Upper lobe of right lung (tissue), 1 donor: ENCODE measurements around the gene IGSF21. TPM values are rescaled to one million over a fixed set of nuclear protein-coding genes. Genes with fewer than 3 reads are reported as not detected.

ENCODE experiments used
- ATAC-seq: fragments of 200-7000 bp; cut with Tn5 transposase; one replicate; pipeline ENCODE4 v1.9.1; 2020; ENCODE audit warnings: mild to moderate bottlenecking, moderate library complexity
- DNase-seq: peaks from one replicate; pipeline ENCODE4 v3.0.0-alpha.2; 2020
- H3K27ac ChIP-seq: fragments of 200-600 bp; one replicate; pipeline ENCODE4 v1.8.0; 2022
- H3K27me3 ChIP-seq: fragments of 200-600 bp; one replicate; pipeline ENCODE4 v1.8.0; 2022; ENCODE audit warnings: mild to moderate bottlenecking
- H3K36me3 ChIP-seq: fragments of 200-600 bp; one replicate; pipeline ENCODE4 v1.8.0; 2022
- H3K4me1 ChIP-seq: fragments of 200-600 bp; one replicate; pipeline ENCODE4 v1.8.0; 2022
- H3K4me3 ChIP-seq: fragments of 200-600 bp; one replicate; pipeline ENCODE4 v1.8.0; 2022; ENCODE audit warnings: mild to moderate bottlenecking
- H3K9me3 ChIP-seq: fragments of 200-600 bp; one replicate; pipeline ENCODE4 v1.8.0; 2022
- intact Hi-C: fragments of 100-400 bp; cut with DNase I; formaldehyde crosslinking; loops from one replicate; pipeline ENCODE4 v1.11.0; 2022
- total RNA-seq: library from RNA; stranded (reverse); fragmentation: NEBNext Ultra II Directional; extraction: Animal tissue kit (Norgen Biotek cat#: 25700); gene quantifications from one replicate; pipeline ENCODE4 v1.2.1, GENCODE V29; 2021
- TF ChIP-seq, protein P1 (sequence below): fragments of 200-600 bp; IDR thresholded peaks from one replicate; pipeline ENCODE4 v1.8.0; 2022; ENCODE audit warnings: antibody characterized with exemption
- donor health status: DM: no; HTN: yes; CAD: no; lungs with severe emphysema.

The IGSF21 gene
- total RNA-seq, 1 donor from 2014 or later: 3.2 TPM

DNA sequence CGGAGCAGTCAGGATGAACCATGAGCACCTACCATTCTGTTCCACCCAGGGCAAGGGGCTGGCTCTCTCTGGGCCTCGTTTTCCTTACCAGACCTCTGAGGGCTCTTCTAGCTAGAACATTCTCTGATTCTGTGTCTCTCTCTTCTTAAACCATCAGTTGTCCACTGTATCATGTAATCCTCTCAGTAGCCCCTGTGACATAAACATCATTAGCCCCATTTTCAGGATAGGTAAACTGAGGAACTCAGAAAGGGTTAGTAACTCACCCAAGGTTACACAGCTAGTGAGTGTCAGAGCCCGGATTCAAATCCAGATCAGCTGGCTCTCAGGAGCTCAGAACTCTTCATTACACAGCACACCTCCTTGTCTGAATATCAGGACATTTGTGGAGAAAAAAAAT is 22.8 kb downstream of the IGSF21 start:
- Histone ChIP-seq H3K27me3 (peaks cover 12% of the 10 kb centered on the region), H3K27ac (no peak overlapping the region), H3K4me3 (no peak overlapping the region), H3K36me3 (no peaks in the 10 kb centered on the region), H3K9me3 (no peaks in the 10 kb centered on the region), H3K4me1 (no peaks in the 10 kb centered on the region)
- ATAC-seq (no peak), DNase-seq (no peak)
- TF ChIP-seq, protein P1, sequence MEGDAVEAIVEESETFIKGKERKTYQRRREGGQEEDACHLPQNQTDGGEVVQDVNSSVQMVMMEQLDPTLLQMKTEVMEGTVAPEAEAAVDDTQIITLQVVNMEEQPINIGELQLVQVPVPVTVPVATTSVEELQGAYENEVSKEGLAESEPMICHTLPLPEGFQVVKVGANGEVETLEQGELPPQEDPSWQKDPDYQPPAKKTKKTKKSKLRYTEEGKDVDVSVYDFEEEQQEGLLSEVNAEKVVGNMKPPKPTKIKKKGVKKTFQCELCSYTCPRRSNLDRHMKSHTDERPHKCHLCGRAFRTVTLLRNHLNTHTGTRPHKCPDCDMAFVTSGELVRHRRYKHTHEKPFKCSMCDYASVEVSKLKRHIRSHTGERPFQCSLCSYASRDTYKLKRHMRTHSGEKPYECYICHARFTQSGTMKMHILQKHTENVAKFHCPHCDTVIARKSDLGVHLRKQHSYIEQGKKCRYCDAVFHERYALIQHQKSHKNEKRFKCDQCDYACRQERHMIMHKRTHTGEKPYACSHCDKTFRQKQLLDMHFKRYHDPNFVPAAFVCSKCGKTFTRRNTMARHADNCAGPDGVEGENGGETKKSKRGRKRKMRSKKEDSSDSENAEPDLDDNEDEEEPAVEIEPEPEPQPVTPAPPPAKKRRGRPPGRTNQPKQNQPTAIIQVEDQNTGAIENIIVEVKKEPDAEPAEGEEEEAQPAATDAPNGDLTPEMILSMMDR: no peak
- intact Hi-C loops: no loop called here

DNA sequence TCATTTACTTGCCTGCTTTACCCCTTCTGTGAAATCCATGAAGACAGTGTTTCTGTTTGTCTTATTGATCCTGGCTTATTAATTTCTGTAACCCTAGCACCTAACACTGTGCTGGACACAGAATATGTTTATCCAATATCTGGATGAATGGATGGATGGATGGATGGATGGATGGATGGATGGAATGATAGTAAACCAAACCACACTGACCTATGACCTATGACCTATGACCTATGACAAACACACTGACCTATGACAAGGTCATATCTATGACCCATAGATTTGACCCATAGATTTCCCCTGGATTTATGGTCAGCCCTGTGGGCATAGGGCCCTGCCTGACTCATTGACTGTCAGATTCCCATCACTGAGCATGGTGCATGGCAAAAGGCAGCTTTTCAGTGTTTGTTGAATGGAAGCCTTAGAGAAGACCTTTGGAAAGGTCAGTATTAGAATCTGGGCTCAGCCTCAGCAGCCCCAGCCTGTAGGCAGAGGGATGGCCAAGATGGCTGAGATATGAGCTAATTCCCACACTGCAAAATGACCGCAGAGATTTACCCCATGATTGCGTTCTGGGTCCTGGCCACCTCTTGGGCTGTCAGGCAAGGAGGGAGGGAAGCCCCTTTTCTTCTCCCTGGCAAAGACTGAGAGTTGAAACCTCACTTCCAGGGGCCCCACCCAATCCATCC is 24.6 kb downstream of the IGSF21 start:
- TF ChIP-seq, protein P1: no peak
- Histone ChIP-seq H3K36me3 (no peaks in the 10 kb centered on the region), H3K27me3 (peaks cover 12% of the 10 kb centered on the region), H3K9me3 (no peaks in the 10 kb centered on the region), H3K27ac (no peak overlapping the region), H3K4me3 (no peak overlapping the region), H3K4me1 (no peaks in the 10 kb centered on the region)
- intact Hi-C loops: no loop called here
- ATAC-seq: no peak
- DNase-seq: no peak

DNA sequence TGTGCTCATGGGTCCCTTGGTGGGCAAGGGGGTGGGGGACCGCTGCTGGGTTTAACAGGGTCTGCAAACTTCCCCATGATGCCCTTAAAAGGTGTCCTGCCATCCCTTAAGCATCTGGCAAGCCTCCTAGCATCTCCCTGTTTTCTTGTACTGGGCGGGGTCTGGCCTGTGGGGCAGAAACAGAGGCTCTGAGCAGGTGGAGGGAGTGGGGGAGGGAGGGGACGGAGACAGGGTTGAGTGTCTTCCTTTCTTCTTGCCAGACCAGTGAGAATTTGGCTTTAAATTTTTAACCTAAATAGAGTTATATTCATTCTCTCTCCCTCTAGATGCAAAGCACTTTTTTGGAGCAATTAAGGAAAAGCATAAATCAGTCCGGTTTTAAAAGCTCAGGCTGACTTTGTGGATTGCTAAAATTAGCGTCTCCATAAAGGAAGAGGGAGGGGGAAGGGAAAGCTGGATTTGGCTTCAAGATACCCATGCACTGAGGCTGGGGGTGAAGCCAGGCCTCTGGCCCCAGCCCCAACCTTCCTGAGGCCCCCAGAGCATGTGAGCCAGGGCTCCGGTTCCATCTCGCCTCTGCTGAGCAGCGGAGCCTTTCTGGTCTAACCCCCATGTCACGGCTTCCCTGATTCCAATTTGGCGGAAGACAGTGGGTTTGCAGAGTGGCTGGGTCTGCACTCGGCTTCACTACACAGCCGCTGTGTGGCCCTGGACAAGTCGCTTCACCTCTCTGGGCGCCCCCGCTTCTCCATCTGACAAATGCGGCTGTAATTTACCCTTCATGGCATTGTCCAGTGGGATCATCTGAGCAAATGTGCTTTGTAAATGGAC is 25.3 kb downstream of the IGSF21 start:
- TF ChIP-seq, protein P1: no peak
- H3K36me3 ChIP-seq: no peaks in the 10 kb centered on the region
- no peak overlapping the region for H3K4me3 ChIP-seq
- peaks cover 5% of the 10 kb centered on the region for H3K27me3 ChIP-seq
- DNase-seq (no peak), ATAC-seq (peak; percentile 13)
- intact Hi-C loops: no loop called here
- H3K4me1 ChIP-seq: no peaks in the 10 kb centered on the region
- H3K9me3 ChIP-seq: no peaks in the 10 kb centered on the region
- H3K27ac ChIP-seq: no peak overlapping the region

DNA sequence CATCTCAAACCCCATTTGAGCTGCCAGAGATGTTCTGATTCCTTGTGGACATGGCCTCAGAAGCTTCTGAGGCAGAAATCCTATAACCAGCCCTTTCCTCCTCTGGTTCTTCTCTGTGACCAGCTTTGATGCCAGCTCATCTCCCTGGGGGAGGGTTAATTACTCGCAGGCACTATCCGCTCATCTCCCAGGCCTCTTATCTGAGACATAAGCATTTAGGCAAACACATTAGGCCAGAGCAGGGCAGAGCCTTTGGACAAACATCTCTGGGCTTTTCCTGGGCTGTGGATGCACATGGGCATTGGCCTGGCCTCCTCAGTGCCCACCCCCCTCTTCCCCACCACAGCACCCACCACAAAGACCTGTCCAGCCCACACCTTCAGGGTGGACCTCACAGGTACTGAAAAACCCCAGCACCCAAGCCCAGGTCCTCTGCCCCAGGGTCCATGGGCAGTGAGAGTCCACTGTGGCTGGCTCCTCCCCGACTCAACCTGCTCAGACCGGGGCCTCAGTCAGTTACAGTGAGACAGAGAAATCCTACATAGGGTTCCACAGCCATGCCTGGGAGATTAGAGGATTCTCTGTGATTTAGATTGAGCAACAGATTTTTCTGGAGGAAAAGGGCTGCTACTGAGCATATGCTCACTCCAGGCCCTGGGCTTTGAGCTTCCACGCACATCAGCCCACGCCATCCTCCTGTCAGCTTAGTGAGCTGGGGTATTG is 26.9 kb downstream of the IGSF21 start:
- no peak overlapping the region for H3K4me3 ChIP-seq
- DNase-seq (no peak), ATAC-seq (no peak)
- no peaks in the 10 kb centered on the region for H3K9me3 ChIP-seq
- no peaks in the 10 kb centered on the region for H3K36me3 ChIP-seq
- intact Hi-C loops: no loop called here
- H3K4me1 ChIP-seq: no peaks in the 10 kb centered on the region
- TF ChIP-seq, protein P1: no peak
- H3K27ac ChIP-seq: no peak overlapping the region
- peaks cover 7% of the 10 kb centered on the region for H3K27me3 ChIP-seq

DNA sequence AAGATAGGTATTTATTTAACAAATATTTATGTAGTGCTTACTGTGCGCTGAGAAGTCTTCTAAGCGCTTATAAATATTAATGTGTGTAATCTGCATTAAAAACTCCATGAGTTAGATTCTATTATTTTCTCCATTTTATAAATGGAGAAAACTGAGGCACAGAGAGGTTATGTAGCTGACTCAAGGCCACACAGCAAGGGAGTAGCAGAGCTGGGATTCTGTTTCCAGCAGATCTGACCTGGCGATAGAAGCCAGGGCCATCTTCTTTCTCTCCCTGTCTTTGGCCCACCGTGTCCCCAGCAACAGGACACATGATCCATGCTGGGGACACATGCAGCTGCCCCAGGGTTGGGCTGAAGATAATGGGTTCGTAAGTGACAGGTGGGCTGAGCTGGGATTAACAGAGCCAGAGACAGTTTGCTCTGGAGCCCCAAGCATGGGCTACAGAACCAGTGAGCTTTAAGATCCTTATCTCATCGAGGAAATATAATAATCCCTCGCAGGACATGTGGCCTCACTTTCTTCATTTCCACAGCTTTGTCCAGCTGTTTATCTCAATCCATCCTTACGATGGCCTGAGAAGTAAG is 30.3 kb downstream of the IGSF21 start:
- H3K4me1 ChIP-seq: no peaks in the 10 kb centered on the region
- H3K9me3 ChIP-seq: no peaks in the 10 kb centered on the region
- peaks cover 9% of the 10 kb centered on the region for H3K27me3 ChIP-seq
- H3K27ac ChIP-seq: no peak overlapping the region
- ATAC-seq (no peak), DNase-seq (no peak)
- intact Hi-C loops: no loop called here
- H3K36me3 ChIP-seq: no peaks in the 10 kb centered on the region
- TF ChIP-seq, protein P1: no peak
- no peak overlapping the region for H3K4me3 ChIP-seq
